WTC11 (cell line): ENCODE measurements around the gene SON. TPM values are rescaled to one million over a fixed set of nuclear protein-coding genes. Genes with fewer than 3 reads are reported as not detected.

Experiments
- ATAC-seq: fragments of 200-7000 bp; cut with Tn5 transposase; 2 replicates; pipeline ENCODE4 v1.10.0; 2021; ENCODE audit warnings: mild to moderate bottlenecking, moderate library complexity
- CTCF ChIA-PET: fragments of 300-600 bp; sonication (Branson Sonifier 250); formaldehyde crosslinking; loops from one replicate; lab custom pipeline; 2021; ENCODE audit warnings: antibody characterized with exemption; lab: Charles Lee
- POLR2A ChIA-PET: fragments of 350-600 bp; sonication (Branson Sonifier 250); formaldehyde crosslinking; loops from one replicate; lab custom pipeline; 2021; ENCODE audit warnings: antibody characterized with exemption; lab: Charles Lee
- DNase-seq: peaks from one replicate; pipeline ENCODE4 v3.0.0; 2021; ENCODE audit warnings: low spot score
- H3K27ac Mint-ChIP-seq: 2 replicates; pipeline ENCODE4 v1.8.0; 2021; ENCODE audit warnings: mixed read lengths
- H3K27me3 Mint-ChIP-seq: 2 replicates; pipeline ENCODE4 v1.8.0; 2021; ENCODE audit warnings: low read depth, mild to moderate bottlenecking, moderate library complexity, mixed read lengths
- H3K36me3 Mint-ChIP-seq: 2 replicates; pipeline ENCODE4 v1.8.0; 2021; ENCODE audit warnings: mixed read lengths
- H3K4me1 Mint-ChIP-seq: 2 replicates; pipeline ENCODE4 v1.8.0; 2022; ENCODE audit warnings: mixed read lengths
- H3K4me3 Mint-ChIP-seq: 2 replicates; pipeline ENCODE4 v1.8.0; 2021; ENCODE audit warnings: mild to moderate bottlenecking, moderate library complexity, mixed read lengths
- H3K9me3 Mint-ChIP-seq: 2 replicates; pipeline ENCODE4 v1.8.0; 2021; ENCODE audit warnings: mixed read lengths
- ELF4 ChIP-seq: sonication (generic); formaldehyde crosslinking; IDR thresholded peaks from 2 replicates; pipeline ENCODE4 v1.8.1; 2022; ENCODE audit warnings: low read depth, mild to moderate bottlenecking, moderate library complexity, missing genetic modification reagents
- EMX1 ChIP-seq: fragments of 250-450 bp; sonication (Bioruptor Pico); IDR thresholded peaks from 2 replicates; pipeline ENCODE4 v1.8.0; 2021; ENCODE audit warnings: mild to moderate bottlenecking
- FOXJ3 ChIP-seq: sonication (generic); formaldehyde crosslinking; IDR thresholded peaks from 2 replicates; pipeline ENCODE4 v1.9.0; 2021; ENCODE audit warnings: missing genetic modification reagents, mild to moderate bottlenecking, borderline replicate concordance
- GTF2I ChIP-seq: fragments of 250-450 bp; sonication (Bioruptor Pico); conservative IDR thresholded peaks from 2 replicates; pipeline ENCODE4 v1.4.0; 2021; ENCODE audit warnings: mild to moderate bottlenecking
- HMGA2 ChIP-seq: fragments of 250-450 bp; sonication (Bioruptor Pico); IDR thresholded peaks from 2 replicates; pipeline ENCODE4 v1.4.0; 2021; ENCODE audit warnings: mild to moderate bottlenecking, moderate library complexity
- IRF1 ChIP-seq: sonication (generic); formaldehyde crosslinking; IDR thresholded peaks from 2 replicates; pipeline ENCODE4 v1.8.0; 2023; ENCODE audit warnings: missing genetic modification reagents
- KAT7 ChIP-seq: sonication (generic); formaldehyde crosslinking; IDR thresholded peaks from 2 replicates; pipeline ENCODE4 v1.8.1; 2023; ENCODE audit warnings: missing genetic modification reagents, mild to moderate bottlenecking, borderline replicate concordance
- MYBL2 ChIP-seq: sonication (generic); formaldehyde crosslinking; IDR thresholded peaks from 2 replicates; pipeline ENCODE4 v1.8.1; 2023; ENCODE audit warnings: mild to moderate bottlenecking, moderate library complexity, missing genetic modification reagents
- NFATC4 ChIP-seq: fragments of 250-450 bp; sonication (Bioruptor Pico); IDR thresholded peaks from 2 replicates; pipeline ENCODE4 v1.9.0; 2021; ENCODE audit warnings: mild to moderate bottlenecking
- PREB ChIP-seq: sonication (generic); formaldehyde crosslinking; IDR thresholded peaks from 2 replicates; pipeline ENCODE4 v1.8.1; 2022; ENCODE audit warnings: mild to moderate bottlenecking, missing genetic modification reagents, moderate library complexity, borderline replicate concordance
- TEAD4 ChIP-seq: sonication (generic); formaldehyde crosslinking; IDR thresholded peaks from 2 replicates; pipeline ENCODE4 v1.8.0; 2022; ENCODE audit warnings: mild to moderate bottlenecking, missing genetic modification reagents
- USF2 ChIP-seq: sonication (generic); formaldehyde crosslinking; IDR thresholded peaks from 2 replicates; pipeline ENCODE4 v1.8.1; 2023; ENCODE audit warnings: mild to moderate bottlenecking, missing genetic modification reagents, moderate library complexity
- ZNF317 ChIP-seq: sonication (generic); formaldehyde crosslinking; IDR thresholded peaks from 2 replicates; pipeline ENCODE4 v1.8.1; 2023; ENCODE audit warnings: low read depth, mild to moderate bottlenecking, moderate library complexity, missing genetic modification reagents, borderline replicate concordance
- total RNA-seq: library from RNA; stranded (reverse); gene quantifications from 3 replicates; pipeline ENCODE4 v1.2.3, GENCODE V29; 2021
- TF ChIP-seq, protein P1 (sequence below): fragments of 200-600 bp; IDR thresholded peaks from 2 replicates; pipeline ENCODE4 v1.8.0; 2022; ENCODE audit warnings: antibody characterized with exemption
- TF ChIP-seq, protein P2 (sequence below): fragments of 250-450 bp; sonication (Bioruptor Pico); IDR thresholded peaks from 2 replicates; pipeline ENCODE4 v1.9.0; 2021; ENCODE audit warnings: moderate library complexity, mild to moderate bottlenecking, inconsistent platforms, borderline replicate concordance
- TF ChIP-seq, protein P3 (sequence below): sonication (generic); formaldehyde crosslinking; IDR thresholded peaks from 2 replicates; pipeline ENCODE4 v1.8.1; 2023; ENCODE audit warnings: mild to moderate bottlenecking, missing genetic modification reagents, borderline replicate concordance
- TF ChIP-seq, protein P4 (sequence below): sonication (generic); formaldehyde crosslinking; IDR thresholded peaks from 2 replicates; pipeline ENCODE4 v1.8.1; 2022; ENCODE audit warnings: mild to moderate bottlenecking, moderate library complexity, missing genetic modification reagents
- TF ChIP-seq, protein P5 (sequence below): fragments of 250-450 bp; sonication (Bioruptor Pico); IDR thresholded peaks from 2 replicates; pipeline ENCODE4 v1.9.0; 2021; ENCODE audit warnings: mild to moderate bottlenecking, borderline replicate concordance
- TF ChIP-seq, protein P6 (sequence below): sonication (generic); formaldehyde crosslinking; IDR thresholded peaks from 2 replicates; pipeline ENCODE4 v1.8.1; 2022; ENCODE audit warnings: low read depth, missing genetic modification reagents, borderline replicate concordance

SON gene
- total RNA-seq, 1 experiment from 2014 or later: 309 TPM

DNA sequence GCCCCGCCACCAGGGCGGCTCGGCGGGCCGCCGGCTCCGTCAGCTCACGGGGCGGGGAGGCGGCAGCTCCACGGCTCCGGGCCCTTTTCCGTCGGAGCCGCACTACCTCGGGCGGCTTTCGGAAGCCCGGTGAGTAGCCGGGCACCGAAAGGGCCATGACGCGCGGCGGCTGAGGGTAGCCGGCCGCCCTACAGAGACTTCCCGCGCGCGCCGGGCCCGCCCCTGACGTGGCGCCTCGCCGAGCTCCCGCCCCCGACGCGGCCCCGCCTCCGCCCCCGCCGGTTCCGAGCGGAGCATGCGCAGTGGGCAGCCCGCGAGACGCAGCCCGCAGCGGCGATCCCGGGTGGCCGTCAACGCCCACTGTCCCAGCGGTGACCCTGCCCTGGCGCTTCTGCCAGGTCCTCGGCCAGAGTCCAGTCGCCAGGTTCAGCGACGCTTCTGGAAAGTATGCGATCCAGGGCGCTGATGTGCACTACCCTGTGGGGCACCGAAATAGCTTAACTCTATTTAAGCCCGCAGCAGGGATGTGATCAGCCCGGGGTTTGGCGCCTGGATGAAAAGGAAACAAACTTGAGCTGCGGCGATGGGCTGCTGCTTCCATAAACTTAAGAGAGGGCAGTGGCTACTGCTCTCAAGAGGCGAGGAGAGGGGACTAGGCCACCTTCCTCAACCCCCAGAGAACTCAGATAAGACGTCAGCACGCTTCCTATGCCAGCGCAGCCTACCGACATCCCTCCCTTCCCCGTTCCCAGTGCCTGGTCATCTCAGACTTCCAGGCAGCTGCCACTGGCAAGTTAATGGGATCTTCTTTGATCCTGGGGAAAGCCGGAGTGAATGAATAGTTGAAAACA is 45.9 kb downstream of the SON start, which contains the start of gene DONSON:
TSS of gene DONSON (minus strand) at position 200 of the 851 bp plus-strand sequence. CDS start at position 157, 43 bp downstream.
- Mint-ChIP-seq H3K36me3 (peaks cover 16% of the 10 kb centered on the region), H3K9me3 (peaks cover 3% of the 10 kb centered on the region; the same call in 1 of the 2 replicates), H3K4me3 (peak within 1 kb of the TSS; percentile 85), H3K4me1 (peaks cover 23% of the 10 kb centered on the region), H3K27me3 (no peaks in the 10 kb centered on the region), H3K27ac (peak within 1 kb of the TSS; percentile 62)
- POLR2A ChIA-PET: interaction anchor here (0.7 to 1.5 kb wide), 9 partner anchors 11 to 109 kb away, joined by 3 to 12 read pairs (median 3); partner anchors contain the start of genes DNAJC28, ITSN1, SON and TMEM50B
- ATAC-seq (peak; percentile 94), DNase-seq (peak; percentile 87)
- CTCF ChIA-PET: interaction anchor here (0.5 to 7.5 kb wide), 11 partner anchors 11 to 622 kb away, joined by 3 to 94 read pairs (median 3); partner anchors contain the start of gene IL10RB
- TF ChIP-seq PREB (CRISPR knock-in tag) (no peak), ELF4 (CRISPR knock-in tag) (no peak), FOXJ3 (CRISPR knock-in tag) (no peak), USF2 (CRISPR knock-in tag) (no peak), KAT7 (CRISPR knock-in tag) (no peak), EMX1 (CRISPR knock-in tag) (no peak), TEAD4 (CRISPR knock-in tag) (no peak), HMGA2 (CRISPR knock-in tag) (no peak), ZNF317 (CRISPR knock-in tag) (no peak), MYBL2 (CRISPR knock-in tag) (no peak), GTF2I (no peak), NFATC4 (CRISPR knock-in tag) (no peak), IRF1 (CRISPR knock-in tag) (no peak)
- TF ChIP-seq, protein P1, sequence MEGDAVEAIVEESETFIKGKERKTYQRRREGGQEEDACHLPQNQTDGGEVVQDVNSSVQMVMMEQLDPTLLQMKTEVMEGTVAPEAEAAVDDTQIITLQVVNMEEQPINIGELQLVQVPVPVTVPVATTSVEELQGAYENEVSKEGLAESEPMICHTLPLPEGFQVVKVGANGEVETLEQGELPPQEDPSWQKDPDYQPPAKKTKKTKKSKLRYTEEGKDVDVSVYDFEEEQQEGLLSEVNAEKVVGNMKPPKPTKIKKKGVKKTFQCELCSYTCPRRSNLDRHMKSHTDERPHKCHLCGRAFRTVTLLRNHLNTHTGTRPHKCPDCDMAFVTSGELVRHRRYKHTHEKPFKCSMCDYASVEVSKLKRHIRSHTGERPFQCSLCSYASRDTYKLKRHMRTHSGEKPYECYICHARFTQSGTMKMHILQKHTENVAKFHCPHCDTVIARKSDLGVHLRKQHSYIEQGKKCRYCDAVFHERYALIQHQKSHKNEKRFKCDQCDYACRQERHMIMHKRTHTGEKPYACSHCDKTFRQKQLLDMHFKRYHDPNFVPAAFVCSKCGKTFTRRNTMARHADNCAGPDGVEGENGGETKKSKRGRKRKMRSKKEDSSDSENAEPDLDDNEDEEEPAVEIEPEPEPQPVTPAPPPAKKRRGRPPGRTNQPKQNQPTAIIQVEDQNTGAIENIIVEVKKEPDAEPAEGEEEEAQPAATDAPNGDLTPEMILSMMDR: no peak
- TF ChIP-seq, protein P2, sequence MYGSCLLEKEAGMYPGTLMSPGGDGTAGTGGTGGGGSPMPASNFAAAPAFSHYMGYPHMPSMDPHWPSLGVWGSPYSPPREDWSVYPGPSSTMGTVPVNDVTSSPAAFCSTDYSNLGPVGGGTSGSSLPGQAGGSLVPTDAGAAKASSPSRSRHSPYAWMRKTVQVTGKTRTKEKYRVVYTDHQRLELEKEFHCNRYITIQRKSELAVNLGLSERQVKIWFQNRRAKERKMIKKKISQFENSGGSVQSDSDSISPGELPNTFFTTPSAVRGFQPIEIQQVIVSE (CRISPR knock-in tag): no peak
- TF ChIP-seq, protein P3, sequence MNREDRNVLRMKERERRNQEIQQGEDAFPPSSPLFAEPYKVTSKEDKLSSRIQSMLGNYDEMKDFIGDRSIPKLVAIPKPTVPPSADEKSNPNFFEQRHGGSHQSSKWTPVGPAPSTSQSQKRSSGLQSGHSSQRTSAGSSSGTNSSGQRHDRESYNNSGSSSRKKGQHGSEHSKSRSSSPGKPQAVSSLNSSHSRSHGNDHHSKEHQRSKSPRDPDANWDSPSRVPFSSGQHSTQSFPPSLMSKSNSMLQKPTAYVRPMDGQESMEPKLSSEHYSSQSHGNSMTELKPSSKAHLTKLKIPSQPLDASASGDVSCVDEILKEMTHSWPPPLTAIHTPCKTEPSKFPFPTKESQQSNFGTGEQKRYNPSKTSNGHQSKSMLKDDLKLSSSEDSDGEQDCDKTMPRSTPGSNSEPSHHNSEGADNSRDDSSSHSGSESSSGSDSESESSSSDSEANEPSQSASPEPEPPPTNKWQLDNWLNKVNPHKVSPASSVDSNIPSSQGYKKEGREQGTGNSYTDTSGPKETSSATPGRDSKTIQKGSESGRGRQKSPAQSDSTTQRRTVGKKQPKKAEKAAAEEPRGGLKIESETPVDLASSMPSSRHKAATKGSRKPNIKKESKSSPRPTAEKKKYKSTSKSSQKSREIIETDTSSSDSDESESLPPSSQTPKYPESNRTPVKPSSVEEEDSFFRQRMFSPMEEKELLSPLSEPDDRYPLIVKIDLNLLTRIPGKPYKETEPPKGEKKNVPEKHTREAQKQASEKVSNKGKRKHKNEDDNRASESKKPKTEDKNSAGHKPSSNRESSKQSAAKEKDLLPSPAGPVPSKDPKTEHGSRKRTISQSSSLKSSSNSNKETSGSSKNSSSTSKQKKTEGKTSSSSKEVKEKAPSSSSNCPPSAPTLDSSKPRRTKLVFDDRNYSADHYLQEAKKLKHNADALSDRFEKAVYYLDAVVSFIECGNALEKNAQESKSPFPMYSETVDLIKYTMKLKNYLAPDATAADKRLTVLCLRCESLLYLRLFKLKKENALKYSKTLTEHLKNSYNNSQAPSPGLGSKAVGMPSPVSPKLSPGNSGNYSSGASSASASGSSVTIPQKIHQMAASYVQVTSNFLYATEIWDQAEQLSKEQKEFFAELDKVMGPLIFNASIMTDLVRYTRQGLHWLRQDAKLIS: no peak
- TF ChIP-seq, protein P4, sequence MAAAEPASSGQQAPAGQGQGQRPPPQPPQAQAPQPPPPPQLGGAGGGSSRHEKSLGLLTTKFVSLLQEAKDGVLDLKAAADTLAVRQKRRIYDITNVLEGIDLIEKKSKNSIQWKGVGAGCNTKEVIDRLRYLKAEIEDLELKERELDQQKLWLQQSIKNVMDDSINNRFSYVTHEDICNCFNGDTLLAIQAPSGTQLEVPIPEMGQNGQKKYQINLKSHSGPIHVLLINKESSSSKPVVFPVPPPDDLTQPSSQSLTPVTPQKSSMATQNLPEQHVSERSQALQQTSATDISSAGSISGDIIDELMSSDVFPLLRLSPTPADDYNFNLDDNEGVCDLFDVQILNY: peak; percentile 94
- TF ChIP-seq, protein P5, sequence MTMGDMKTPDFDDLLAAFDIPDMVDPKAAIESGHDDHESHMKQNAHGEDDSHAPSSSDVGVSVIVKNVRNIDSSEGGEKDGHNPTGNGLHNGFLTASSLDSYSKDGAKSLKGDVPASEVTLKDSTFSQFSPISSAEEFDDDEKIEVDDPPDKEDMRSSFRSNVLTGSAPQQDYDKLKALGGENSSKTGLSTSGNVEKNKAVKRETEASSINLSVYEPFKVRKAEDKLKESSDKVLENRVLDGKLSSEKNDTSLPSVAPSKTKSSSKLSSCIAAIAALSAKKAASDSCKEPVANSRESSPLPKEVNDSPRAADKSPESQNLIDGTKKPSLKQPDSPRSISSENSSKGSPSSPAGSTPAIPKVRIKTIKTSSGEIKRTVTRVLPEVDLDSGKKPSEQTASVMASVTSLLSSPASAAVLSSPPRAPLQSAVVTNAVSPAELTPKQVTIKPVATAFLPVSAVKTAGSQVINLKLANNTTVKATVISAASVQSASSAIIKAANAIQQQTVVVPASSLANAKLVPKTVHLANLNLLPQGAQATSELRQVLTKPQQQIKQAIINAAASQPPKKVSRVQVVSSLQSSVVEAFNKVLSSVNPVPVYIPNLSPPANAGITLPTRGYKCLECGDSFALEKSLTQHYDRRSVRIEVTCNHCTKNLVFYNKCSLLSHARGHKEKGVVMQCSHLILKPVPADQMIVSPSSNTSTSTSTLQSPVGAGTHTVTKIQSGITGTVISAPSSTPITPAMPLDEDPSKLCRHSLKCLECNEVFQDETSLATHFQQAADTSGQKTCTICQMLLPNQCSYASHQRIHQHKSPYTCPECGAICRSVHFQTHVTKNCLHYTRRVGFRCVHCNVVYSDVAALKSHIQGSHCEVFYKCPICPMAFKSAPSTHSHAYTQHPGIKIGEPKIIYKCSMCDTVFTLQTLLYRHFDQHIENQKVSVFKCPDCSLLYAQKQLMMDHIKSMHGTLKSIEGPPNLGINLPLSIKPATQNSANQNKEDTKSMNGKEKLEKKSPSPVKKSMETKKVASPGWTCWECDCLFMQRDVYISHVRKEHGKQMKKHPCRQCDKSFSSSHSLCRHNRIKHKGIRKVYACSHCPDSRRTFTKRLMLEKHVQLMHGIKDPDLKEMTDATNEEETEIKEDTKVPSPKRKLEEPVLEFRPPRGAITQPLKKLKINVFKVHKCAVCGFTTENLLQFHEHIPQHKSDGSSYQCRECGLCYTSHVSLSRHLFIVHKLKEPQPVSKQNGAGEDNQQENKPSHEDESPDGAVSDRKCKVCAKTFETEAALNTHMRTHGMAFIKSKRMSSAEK (CRISPR knock-in tag): no peak
- TF ChIP-seq, protein P6, sequence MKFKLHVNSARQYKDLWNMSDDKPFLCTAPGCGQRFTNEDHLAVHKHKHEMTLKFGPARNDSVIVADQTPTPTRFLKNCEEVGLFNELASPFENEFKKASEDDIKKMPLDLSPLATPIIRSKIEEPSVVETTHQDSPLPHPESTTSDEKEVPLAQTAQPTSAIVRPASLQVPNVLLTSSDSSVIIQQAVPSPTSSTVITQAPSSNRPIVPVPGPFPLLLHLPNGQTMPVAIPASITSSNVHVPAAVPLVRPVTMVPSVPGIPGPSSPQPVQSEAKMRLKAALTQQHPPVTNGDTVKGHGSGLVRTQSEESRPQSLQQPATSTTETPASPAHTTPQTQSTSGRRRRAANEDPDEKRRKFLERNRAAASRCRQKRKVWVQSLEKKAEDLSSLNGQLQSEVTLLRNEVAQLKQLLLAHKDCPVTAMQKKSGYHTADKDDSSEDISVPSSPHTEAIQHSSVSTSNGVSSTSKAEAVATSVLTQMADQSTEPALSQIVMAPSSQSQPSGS (CRISPR knock-in tag): no peak
